DND-41 (cell line): ENCODE measurements around the gene HADHB.

ENCODE experiments used
- EZH2 ChIP-seq: IDR thresholded peaks from 3 replicates; pipeline ENCODE4 v1.6.1; 2012; ENCODE audit warnings: borderline replicate concordance, low read depth, mild to moderate bottlenecking, moderate library complexity, low read length, inconsistent platforms; ENCODE audit not compliant: severe bottlenecking
- TF ChIP-seq, protein P1 (sequence below): IDR thresholded peaks from 2 replicates; pipeline ENCODE4 v1.5.1; 2012; ENCODE audit warnings: borderline replicate concordance, low read length, moderate library complexity, mild to moderate bottlenecking; ENCODE audit not compliant: poor library complexity, severe bottlenecking; ENCODE audit errors: extremely low read depth

DNA sequence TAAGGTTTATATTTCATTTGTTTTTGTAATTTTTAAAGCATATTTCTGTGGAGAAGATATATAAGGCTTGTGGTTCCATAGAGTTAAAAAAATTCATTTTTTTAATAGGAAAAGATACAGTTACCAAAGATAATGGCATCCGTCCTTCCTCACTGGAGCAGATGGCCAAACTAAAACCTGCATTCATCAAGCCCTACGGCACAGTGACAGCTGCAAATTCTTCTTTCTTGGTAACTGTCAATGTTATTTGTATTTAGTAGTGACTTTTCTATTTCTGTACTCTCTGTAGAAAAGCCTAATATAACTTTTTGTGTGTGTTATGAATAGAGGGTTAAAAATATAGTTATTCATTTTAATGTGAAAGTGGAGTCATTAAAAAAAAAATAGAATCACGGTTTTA lies 35.1 kb downstream of the HADHB start:
- TF ChIP-seq, protein P1, sequence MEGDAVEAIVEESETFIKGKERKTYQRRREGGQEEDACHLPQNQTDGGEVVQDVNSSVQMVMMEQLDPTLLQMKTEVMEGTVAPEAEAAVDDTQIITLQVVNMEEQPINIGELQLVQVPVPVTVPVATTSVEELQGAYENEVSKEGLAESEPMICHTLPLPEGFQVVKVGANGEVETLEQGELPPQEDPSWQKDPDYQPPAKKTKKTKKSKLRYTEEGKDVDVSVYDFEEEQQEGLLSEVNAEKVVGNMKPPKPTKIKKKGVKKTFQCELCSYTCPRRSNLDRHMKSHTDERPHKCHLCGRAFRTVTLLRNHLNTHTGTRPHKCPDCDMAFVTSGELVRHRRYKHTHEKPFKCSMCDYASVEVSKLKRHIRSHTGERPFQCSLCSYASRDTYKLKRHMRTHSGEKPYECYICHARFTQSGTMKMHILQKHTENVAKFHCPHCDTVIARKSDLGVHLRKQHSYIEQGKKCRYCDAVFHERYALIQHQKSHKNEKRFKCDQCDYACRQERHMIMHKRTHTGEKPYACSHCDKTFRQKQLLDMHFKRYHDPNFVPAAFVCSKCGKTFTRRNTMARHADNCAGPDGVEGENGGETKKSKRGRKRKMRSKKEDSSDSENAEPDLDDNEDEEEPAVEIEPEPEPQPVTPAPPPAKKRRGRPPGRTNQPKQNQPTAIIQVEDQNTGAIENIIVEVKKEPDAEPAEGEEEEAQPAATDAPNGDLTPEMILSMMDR: no peak
- no peak for TF ChIP-seq EZH2
